Lower lobe of right lung (tissue), 2 donors: ENCODE data around the gene KLRG1. TPM values are rescaled to one million over a fixed set of nuclear protein-coding genes. Genes with fewer than 3 reads are reported as not detected.

Source experiments
- ATAC-seq, 2 donors: fragments of 200-7000 bp; cut with Tn5 transposase; one replicate each; pipeline ENCODE4 v1.9.1; 2020 to 2022; ENCODE audit warnings: mild to moderate bottlenecking in 2 of 2, moderate library complexity in 2 of 2
- DNase-seq: peaks from one replicate; pipeline ENCODE4 v3.0.0-alpha.2; 2020
- H3K27ac ChIP-seq: fragments of 200-600 bp; one replicate; pipeline ENCODE4 v1.8.0; 2022
- H3K27me3 ChIP-seq: fragments of 200-600 bp; one replicate; pipeline ENCODE4 v1.8.0; 2022; ENCODE audit warnings: low read depth
- H3K36me3 ChIP-seq: fragments of 200-600 bp; one replicate; pipeline ENCODE4 v1.8.0; 2022; ENCODE audit warnings: mild to moderate bottlenecking
- H3K4me1 ChIP-seq: fragments of 200-600 bp; one replicate; pipeline ENCODE4 v1.8.0; 2022
- H3K4me3 ChIP-seq: fragments of 200-600 bp; one replicate; pipeline ENCODE4 v1.8.0; 2022; ENCODE audit warnings: mild to moderate bottlenecking
- H3K9me3 ChIP-seq: fragments of 200-600 bp; one replicate; pipeline ENCODE4 v1.8.0; 2022
- intact Hi-C: fragments of 100-400 bp; cut with DNase I; formaldehyde crosslinking; loops from one replicate; pipeline ENCODE4 v1.11.0; 2022
- total RNA-seq: library from RNA; stranded (reverse); fragmentation: NEBNext Ultra II Directional; extraction: Animal tissue kit (Norgen Biotek cat#: 25700); gene quantifications from one replicate; pipeline ENCODE4 v1.2.1, GENCODE V29; 2021
- TF ChIP-seq, protein P1 (sequence below): fragments of 200-600 bp; IDR thresholded peaks from one replicate; pipeline ENCODE4 v1.8.0; 2022; ENCODE audit warnings: antibody characterized with exemption, mild to moderate bottlenecking
- donor health status: DM: no; HTN: yes; CAD: no; lungs with severe emphysema.

The KLRG1 gene
- total RNA-seq, 1 donor from 2014 or later = 4.8 TPM

DNA sequence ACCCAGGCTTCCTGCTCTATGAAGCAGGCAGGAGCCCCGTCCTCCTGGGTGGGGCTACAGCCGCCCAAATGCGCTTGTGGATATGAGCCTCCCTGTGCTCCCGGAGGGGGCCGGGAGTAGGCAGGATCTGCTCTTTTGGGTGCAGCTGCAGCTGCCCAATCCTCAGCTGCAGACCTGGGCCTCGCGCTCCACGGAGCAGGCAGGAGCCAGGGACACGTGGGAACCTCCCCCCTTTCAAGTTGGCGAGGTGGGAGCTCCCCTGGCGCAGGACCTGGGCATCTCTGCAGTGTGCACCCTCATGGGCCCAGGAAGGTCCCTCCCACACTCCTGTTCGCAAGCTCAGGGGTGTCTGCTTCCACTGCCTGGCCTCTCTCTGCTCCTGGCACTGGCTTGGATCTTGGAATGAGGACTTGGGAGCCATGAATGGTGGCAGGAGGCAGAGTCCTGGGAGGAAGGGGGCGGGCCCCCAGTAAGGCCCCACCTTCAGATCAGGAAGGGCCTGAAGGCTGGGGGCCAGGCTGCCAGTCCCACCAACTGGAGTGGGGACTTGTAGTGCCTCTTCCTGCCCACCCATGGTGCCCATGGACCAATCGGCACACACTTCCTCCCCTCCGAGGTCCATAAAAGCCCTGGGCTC is 61.3 kb downstream of the KLRG1 start:
- Histone ChIP-seq H3K27me3 (no peaks in the 10 kb centered on the region), H3K4me3 (no peak overlapping the region), H3K36me3 (no peaks in the 10 kb centered on the region), H3K27ac (no peak overlapping the region), H3K9me3 (no peaks in the 10 kb centered on the region), H3K4me1 (no peaks in the 10 kb centered on the region)
- intact Hi-C loops = no loop called here
- DNase-seq (no peak), ATAC-seq (peak; percentile 16 to 25)
- TF ChIP-seq, protein P1, sequence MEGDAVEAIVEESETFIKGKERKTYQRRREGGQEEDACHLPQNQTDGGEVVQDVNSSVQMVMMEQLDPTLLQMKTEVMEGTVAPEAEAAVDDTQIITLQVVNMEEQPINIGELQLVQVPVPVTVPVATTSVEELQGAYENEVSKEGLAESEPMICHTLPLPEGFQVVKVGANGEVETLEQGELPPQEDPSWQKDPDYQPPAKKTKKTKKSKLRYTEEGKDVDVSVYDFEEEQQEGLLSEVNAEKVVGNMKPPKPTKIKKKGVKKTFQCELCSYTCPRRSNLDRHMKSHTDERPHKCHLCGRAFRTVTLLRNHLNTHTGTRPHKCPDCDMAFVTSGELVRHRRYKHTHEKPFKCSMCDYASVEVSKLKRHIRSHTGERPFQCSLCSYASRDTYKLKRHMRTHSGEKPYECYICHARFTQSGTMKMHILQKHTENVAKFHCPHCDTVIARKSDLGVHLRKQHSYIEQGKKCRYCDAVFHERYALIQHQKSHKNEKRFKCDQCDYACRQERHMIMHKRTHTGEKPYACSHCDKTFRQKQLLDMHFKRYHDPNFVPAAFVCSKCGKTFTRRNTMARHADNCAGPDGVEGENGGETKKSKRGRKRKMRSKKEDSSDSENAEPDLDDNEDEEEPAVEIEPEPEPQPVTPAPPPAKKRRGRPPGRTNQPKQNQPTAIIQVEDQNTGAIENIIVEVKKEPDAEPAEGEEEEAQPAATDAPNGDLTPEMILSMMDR = no peak

DNA sequence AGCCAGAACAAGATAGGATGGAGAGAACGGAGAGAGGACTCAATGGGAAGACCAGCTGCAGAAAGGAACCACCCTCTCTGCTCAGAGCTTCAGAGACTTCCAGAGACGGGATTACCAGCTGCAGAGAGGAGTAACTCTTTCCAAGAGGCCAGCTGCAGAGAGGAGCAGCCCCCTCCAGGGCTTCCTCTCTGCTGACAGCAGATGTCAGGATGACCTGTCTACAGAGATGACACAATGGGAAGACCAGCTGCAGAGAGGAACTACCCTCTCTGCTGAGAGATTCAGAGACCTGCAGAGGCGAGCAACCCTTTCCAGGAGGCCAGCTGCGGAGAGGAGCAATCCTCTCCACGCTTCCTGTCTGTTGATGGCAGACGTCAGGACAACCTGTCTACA is 61.8 kb downstream of the KLRG1 start:
- no peaks in the 10 kb centered on the region for H3K36me3 ChIP-seq
- no peak for DNase-seq
- no peak overlapping the region for H3K27ac ChIP-seq
- no peaks in the 10 kb centered on the region for H3K9me3 ChIP-seq
- no peaks in the 10 kb centered on the region for H3K4me1 ChIP-seq
- H3K4me3 ChIP-seq = no peak overlapping the region
- H3K27me3 ChIP-seq = no peaks in the 10 kb centered on the region
- TF ChIP-seq, protein P1 = no peak
- intact Hi-C loops = no loop called here
- ATAC-seq = peak; percentile 28 to 35

DNA sequence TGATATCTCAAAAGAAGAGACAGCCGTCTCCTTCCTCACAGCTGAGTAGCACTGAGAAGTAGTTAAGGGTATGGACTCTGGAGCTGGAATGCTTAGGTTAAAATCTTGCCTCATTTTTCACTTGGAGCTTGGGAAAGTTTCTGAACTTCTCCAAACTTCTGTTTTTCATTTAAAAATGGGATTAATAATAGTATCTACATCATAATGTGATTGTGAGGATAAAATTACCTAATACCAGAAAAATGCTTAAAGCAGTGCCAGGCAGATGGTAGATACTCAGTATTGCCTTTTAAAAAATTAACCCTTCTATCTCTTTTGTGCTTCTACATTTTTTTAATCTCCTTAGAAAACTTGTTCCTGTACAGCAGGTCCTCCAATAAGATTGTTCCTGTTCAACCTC is 63.3 kb downstream of the KLRG1 start:
- ATAC-seq (no peak), DNase-seq (no peak)
- H3K27ac ChIP-seq = no peak overlapping the region
- no peaks in the 10 kb centered on the region for H3K4me1 ChIP-seq
- H3K36me3 ChIP-seq = no peaks in the 10 kb centered on the region
- intact Hi-C loops = no loop called here
- no peak overlapping the region for H3K4me3 ChIP-seq
- H3K27me3 ChIP-seq = no peaks in the 10 kb centered on the region
- H3K9me3 ChIP-seq = no peaks in the 10 kb centered on the region
- TF ChIP-seq, protein P1 = no peak

Other genes with a start within 250 kb of the KLRG1 start
- not detected for gene A2ML1, start 166.9 kb upstream of the KLRG1 start, total RNA-seq
- 38.8 TPM for gene PHC1, start 75.0 kb upstream of the KLRG1 start, total RNA-seq
- 226 TPM for gene M6PR, start 39.9 kb upstream of the KLRG1 start, total RNA-seq
- gene A2M, start 126.4 kb downstream of the KLRG1 start, total RNA-seq = 1,832 TPM
- 2.7 TPM for gene PZP, start 218.8 kb downstream of the KLRG1 start, total RNA-seq